ENCODE data around the gene DCBLD1. TPM values are rescaled to one million over a fixed set of nuclear protein-coding genes. Genes with fewer than 3 reads are reported as not detected.

Gene DCBLD1
- 27.0 to 37.2 TPM (median 32.6 TPM) in 5 replicates for total RNA-seq (2022; extraction: Qiagen RNA extraction)

GRCh38 chr6:117482240-117483003 lies at the start of gene DCBLD1:
TSS of gene DCBLD1 (plus strand) at chr6:117482674. CDS start at chr6:117482782, 108 bp downstream.

Other genes with a start within 250 kb of the DCBLD1 start
- gene VGLL2, start 217.1 kb upstream of the DCBLD1 start, total RNA-seq (2022; extraction: Qiagen RNA extraction), result not detected in 5 replicates
- 0.12 to 0.21 TPM (median 0.16 TPM) in 5 replicates for gene ROS1, start 56.7 kb upstream of the DCBLD1 start, total RNA-seq (2022; extraction: Qiagen RNA extraction)
- gene GOPC, start 119.8 kb downstream of the DCBLD1 start, total RNA-seq (2022; extraction: Qiagen RNA extraction), result 15.2 to 19.4 TPM (median 17.8 TPM) in 5 replicates
- 25.1 to 28.9 TPM (median 26.8 TPM) in 5 replicates for gene NUS1, start 192.8 kb downstream of the DCBLD1 start, total RNA-seq (2022; extraction: Qiagen RNA extraction)